HepG2 (cell line): ENCODE data around the gene TRMT112. TPM values are rescaled to one million over a fixed set of nuclear protein-coding genes. Genes with fewer than 3 reads are reported as not detected.

Source experiments
- AKAP8 ChIP-seq: sonication (generic); formaldehyde crosslinking; IDR thresholded peaks from 2 replicates; pipeline ENCODE4 v1.5.1; 2020; ENCODE audit warnings: mild to moderate bottlenecking, missing genetic modification reagents
- ARNTL ChIP-seq: sonication (generic); formaldehyde crosslinking; IDR thresholded peaks from 2 replicates; pipeline ENCODE4 v1.4.0; 2020; ENCODE audit warnings: mild to moderate bottlenecking, missing genetic modification reagents
- BCL6 ChIP-seq: IDR thresholded peaks from 2 replicates; pipeline ENCODE4 v1.6.1; 2016; ENCODE audit warnings: missing genetic modification reagents, missing compliant biosample characterization
- ELF3 ChIP-seq: IDR thresholded peaks from 2 replicates; pipeline ENCODE4 v1.6.1; 2016; ENCODE audit warnings: missing genetic modification reagents, missing compliant biosample characterization
- ETV5 ChIP-seq: IDR thresholded peaks from 2 replicates; pipeline ENCODE4 v1.6.1; 2018; ENCODE audit warnings: missing biosample characterization, missing genetic modification reagents, inconsistent platforms, borderline replicate concordance
- KLF15 ChIP-seq: sonication (generic); formaldehyde crosslinking; IDR thresholded peaks from 2 replicates; pipeline ENCODE4 v1.8.1; 2023; ENCODE audit warnings: borderline replicate concordance, mild to moderate bottlenecking, inconsistent platforms, missing genetic modification reagents, mixed read lengths
- MTF2 ChIP-seq: sonication (generic); formaldehyde crosslinking; IDR thresholded peaks from 2 replicates; pipeline ENCODE4 v1.5.0; 2020; ENCODE audit warnings: missing genetic modification reagents, borderline replicate concordance
- MXI1 ChIP-seq: IDR thresholded peaks from 3 replicates; pipeline ENCODE4 v1.6.1; 2012; ENCODE audit warnings: low read depth, low read length, inconsistent platforms, borderline replicate concordance
- NFE2L1 ChIP-seq: sonication (generic); formaldehyde crosslinking; IDR thresholded peaks from 2 replicates; pipeline ENCODE4 v1.4.0; 2020; ENCODE audit warnings: missing genetic modification reagents, mild to moderate bottlenecking, borderline replicate concordance
- NFKBIZ ChIP-seq: IDR thresholded peaks from 2 replicates; pipeline ENCODE4 v1.6.1; 2018; ENCODE audit warnings: missing genetic modification reagents, missing compliant biosample characterization
- PCBP1 ChIP-seq: fragments of 200-400 bp; formaldehyde crosslinking; IDR thresholded peaks from 2 replicates; pipeline ENCODE4 v1.6.1; 2017; ENCODE audit warnings: mild to moderate bottlenecking, low read depth, low read length, borderline replicate concordance
- U2AF1 ChIP-seq: fragments of 200-400 bp; formaldehyde crosslinking; optimal IDR thresholded peaks from 2 replicates; pipeline ENCODE3; 2017; ENCODE audit warnings: mild to moderate bottlenecking, low read depth, low read length
- ZEB1 ChIP-seq: IDR thresholded peaks from 2 replicates; pipeline ENCODE4 v1.6.1; 2012; ENCODE audit warnings: mild to moderate bottlenecking, low read depth, inconsistent platforms; ENCODE audit not compliant: insufficient replicate concordance
- ZFP1 ChIP-seq: IDR thresholded peaks from 2 replicates; pipeline ENCODE4 v1.6.1; 2016
- ZNF17 ChIP-seq: sonication (generic); formaldehyde crosslinking; IDR thresholded peaks from 2 replicates; pipeline ENCODE4 v1.5.0; 2020; ENCODE audit warnings: mild to moderate bottlenecking, missing genetic modification reagents
- ZNF230 ChIP-seq: sonication (generic); formaldehyde crosslinking; IDR thresholded peaks from 2 replicates; pipeline ENCODE4 v1.4.0; 2020; ENCODE audit warnings: mild to moderate bottlenecking, missing genetic modification reagents
- ZNF235 ChIP-seq: sonication (generic); formaldehyde crosslinking; IDR thresholded peaks from 2 replicates; pipeline ENCODE4 v1.8.1; 2023; ENCODE audit warnings: mild to moderate bottlenecking, missing genetic modification reagents, borderline replicate concordance
- ZNF570 ChIP-seq: sonication (generic); formaldehyde crosslinking; IDR thresholded peaks from 2 replicates; pipeline ENCODE4 v1.4.0; 2020; ENCODE audit warnings: mild to moderate bottlenecking, missing genetic modification reagents, borderline replicate concordance
- ZNF674 ChIP-seq: sonication (generic); formaldehyde crosslinking; IDR thresholded peaks from 2 replicates; pipeline ENCODE4 v1.5.0; 2020; ENCODE audit warnings: low read depth, mild to moderate bottlenecking, missing genetic modification reagents
- ZNF879 ChIP-seq: sonication (generic); formaldehyde crosslinking; IDR thresholded peaks from 2 replicates; pipeline ENCODE4 v1.8.1; 2023; ENCODE audit warnings: missing genetic modification reagents
- polyA plus RNA-seq, 8 experiments: library from polyadenylated mRNA; depleted of rRNA in 3 of 8; stranded (reverse) in 7 of 8; unstranded in 1 of 8; fragments of >200 nt; fragmentation: Illumina TruSeq in 4 of 8; extraction: Trizol in 4 of 8; gene quantifications; 2 replicates each; pipeline versions ENCODE4 v1.2.1 to v1.2.3, GENCODE V29; 2011 to 2016; ENCODE audit warnings: low read depth in 4 of 8, missing spikeins in 1 of 8, mixed read lengths in 1 of 8; ENCODE audit not compliant: insufficient read depth in 1 of 8
- total RNA-seq, 5 experiments: library from RNA; depleted of rRNA; stranded (reverse); fragments of >200 nt; fragmentation: Illumina TruSeq; extraction: Trizol; gene quantifications; 2 replicates each; pipeline ENCODE4 v1.2.3, GENCODE V29; 2016; ENCODE audit warnings: low read depth in 1 of 5
- TF ChIP-seq, protein P1 (sequence below): sonication (generic); formaldehyde crosslinking; IDR thresholded peaks from 2 replicates; pipeline ENCODE4 v1.4.0; 2020; ENCODE audit warnings: missing genetic modification reagents
- TF ChIP-seq, protein P2 (sequence below): sonication (generic); formaldehyde crosslinking; IDR thresholded peaks from 2 replicates; pipeline ENCODE4 v1.5.0; 2020; ENCODE audit warnings: missing genetic modification reagents, mild to moderate bottlenecking, borderline replicate concordance
- TF ChIP-seq, protein P3 (sequence below): sonication (generic); formaldehyde crosslinking; IDR thresholded peaks from 2 replicates; pipeline ENCODE4 v1.4.0; 2020; ENCODE audit warnings: missing genetic modification reagents
- TF ChIP-seq, protein P4 (sequence below): sonication (generic); formaldehyde crosslinking; IDR thresholded peaks from 2 replicates; pipeline ENCODE4 v1.4.0; 2020; ENCODE audit warnings: missing genetic modification reagents
- TF ChIP-seq, protein P5 (sequence below): sonication (generic); formaldehyde crosslinking; IDR thresholded peaks from 2 replicates; pipeline ENCODE4 v1.4.0; 2020; ENCODE audit warnings: missing genetic modification reagents

The TRMT112 gene
- total and polyA plus RNA-seq, 2 of the 13 experiments (the other 11 are each of a cell fraction or from before 2014, with no cell fraction given): 186 to 409 TPM

DNA sequence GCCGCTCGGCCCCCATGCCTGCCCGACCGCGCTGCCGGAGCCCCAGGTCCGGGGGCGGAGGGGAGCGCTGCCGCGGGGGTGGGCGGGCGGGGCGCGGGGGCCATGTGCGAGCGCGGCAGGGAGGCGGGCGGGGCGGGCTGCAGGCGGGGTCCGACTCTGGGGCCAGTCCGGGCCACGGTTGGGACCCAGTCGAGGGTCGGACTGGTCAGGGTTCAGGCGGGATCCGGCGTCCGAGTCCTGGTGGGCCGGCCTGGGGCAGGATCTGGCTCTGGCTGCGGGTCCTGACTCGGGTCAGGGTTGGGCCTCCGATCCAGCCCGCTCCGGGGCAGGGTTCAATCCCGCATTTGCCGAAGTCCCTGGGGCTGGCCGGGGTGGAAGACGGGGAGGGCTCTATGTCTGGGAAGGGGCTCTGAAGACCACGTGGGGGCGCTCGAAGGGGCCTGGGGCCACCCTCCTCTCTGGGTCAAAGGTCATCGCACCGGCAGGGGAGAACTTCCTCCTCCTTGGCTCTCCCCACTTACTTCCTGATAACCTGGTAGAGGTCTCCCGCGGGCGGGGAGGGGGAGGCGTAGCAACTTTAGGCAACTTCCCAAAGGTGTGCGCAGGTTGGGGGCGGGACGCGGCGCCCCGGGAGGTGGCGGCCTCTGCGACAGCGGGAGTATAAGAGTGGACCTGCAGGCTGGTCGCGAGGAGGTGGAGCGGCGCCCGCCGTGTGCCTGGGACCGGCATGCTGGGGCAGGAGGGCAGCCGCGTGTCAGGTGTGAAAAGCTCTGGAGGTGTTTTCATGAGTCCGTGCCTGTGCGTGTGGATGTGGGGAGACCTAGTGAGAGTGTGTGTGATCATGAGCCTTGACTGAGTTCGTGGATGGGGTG lies 11.4 kb downstream of the TRMT112 start (continued):
- no peak for TF ChIP-seq ARNTL (CRISPR knock-in tag)
- peak; percentile 40; the same call in 1 of the 3 replicates for TF ChIP-seq MXI1
- no peak for TF ChIP-seq ZNF17
- peak; percentile 50; the same call in 1 of the 2 replicates for TF ChIP-seq ETV5 (CRISPR knock-in tag)
- TF ChIP-seq ZNF674 (CRISPR knock-in tag): no peak
- TF ChIP-seq PCBP1: no peak
- TF ChIP-seq, protein P1, sequence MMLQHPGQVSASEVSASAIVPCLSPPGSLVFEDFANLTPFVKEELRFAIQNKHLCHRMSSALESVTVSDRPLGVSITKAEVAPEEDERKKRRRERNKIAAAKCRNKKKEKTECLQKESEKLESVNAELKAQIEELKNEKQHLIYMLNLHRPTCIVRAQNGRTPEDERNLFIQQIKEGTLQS (CRISPR knock-in tag): no peak
- TF ChIP-seq ZFP1: no peak
- no peak for TF ChIP-seq ZNF235 (CRISPR knock-in tag)
- TF ChIP-seq KLF15: no peak
- TF ChIP-seq ZEB1: peak; percentile 71
- no peak; the same call in 1 of the 2 replicates for TF ChIP-seq ZNF879
- no peak for TF ChIP-seq MTF2 (CRISPR knock-in tag)
- peak; percentile 61; the same call in 1 of the 2 replicates for TF ChIP-seq AKAP8 (CRISPR knock-in tag)
- TF ChIP-seq, protein P2, sequence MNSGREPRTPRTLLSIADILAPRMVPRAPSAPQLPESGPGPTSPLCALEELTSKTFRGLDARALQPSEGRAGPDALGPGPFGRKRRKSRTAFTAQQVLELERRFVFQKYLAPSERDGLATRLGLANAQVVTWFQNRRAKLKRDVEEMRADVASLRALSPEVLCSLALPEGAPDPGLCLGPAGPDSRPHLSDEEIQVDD (CRISPR knock-in tag): no peak
- TF ChIP-seq U2AF1: no peak
- no peak for TF ChIP-seq BCL6 (CRISPR knock-in tag)
- no peak for TF ChIP-seq NFE2L1 (CRISPR knock-in tag)
- no peak for TF ChIP-seq ZNF230 (CRISPR knock-in tag)
- TF ChIP-seq, protein P3, sequence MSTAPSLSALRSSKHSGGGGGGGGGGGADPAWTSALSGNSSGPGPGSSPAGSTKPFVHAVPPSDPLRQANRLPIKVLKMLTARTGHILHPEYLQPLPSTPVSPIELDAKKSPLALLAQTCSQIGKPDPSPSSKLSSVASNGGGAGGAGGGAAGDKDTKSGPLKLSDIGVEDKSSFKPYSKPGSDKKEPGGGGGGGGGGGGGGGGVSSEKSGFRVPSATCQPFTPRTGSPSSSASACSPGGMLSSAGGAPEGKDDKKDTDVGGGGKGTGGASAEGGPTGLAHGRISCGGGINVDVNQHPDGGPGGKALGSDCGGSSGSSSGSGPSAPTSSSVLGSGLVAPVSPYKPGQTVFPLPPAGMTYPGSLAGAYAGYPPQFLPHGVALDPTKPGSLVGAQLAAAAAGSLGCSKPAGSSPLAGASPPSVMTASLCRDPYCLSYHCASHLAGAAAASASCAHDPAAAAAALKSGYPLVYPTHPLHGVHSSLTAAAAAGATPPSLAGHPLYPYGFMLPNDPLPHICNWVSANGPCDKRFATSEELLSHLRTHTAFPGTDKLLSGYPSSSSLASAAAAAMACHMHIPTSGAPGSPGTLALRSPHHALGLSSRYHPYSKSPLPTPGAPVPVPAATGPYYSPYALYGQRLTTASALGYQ (CRISPR knock-in tag): no peak
- no peak for TF ChIP-seq NFKBIZ (CRISPR knock-in tag)
- TF ChIP-seq ELF3: peak; percentile 95
- TF ChIP-seq, protein P4, sequence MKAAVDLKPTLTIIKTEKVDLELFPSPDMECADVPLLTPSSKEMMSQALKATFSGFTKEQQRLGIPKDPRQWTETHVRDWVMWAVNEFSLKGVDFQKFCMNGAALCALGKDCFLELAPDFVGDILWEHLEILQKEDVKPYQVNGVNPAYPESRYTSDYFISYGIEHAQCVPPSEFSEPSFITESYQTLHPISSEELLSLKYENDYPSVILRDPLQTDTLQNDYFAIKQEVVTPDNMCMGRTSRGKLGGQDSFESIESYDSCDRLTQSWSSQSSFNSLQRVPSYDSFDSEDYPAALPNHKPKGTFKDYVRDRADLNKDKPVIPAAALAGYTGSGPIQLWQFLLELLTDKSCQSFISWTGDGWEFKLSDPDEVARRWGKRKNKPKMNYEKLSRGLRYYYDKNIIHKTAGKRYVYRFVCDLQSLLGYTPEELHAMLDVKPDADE (CRISPR knock-in tag): no peak
- TF ChIP-seq, protein P5, sequence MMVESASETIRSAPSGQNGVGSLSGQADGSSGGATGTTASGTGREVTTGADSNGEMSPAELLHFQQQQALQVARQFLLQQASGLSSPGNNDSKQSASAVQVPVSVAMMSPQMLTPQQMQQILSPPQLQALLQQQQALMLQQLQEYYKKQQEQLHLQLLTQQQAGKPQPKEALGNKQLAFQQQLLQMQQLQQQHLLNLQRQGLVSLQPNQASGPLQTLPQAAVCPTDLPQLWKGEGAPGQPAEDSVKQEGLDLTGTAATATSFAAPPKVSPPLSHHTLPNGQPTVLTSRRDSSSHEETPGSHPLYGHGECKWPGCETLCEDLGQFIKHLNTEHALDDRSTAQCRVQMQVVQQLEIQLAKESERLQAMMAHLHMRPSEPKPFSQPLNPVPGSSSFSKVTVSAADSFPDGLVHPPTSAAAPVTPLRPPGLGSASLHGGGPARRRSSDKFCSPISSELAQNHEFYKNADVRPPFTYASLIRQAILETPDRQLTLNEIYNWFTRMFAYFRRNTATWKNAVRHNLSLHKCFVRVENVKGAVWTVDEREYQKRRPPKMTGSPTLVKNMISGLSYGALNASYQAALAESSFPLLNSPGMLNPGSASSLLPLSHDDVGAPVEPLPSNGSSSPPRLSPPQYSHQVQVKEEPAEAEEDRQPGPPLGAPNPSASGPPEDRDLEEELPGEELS (CRISPR knock-in tag): peak; percentile 8; the same call in 1 of the 2 replicates
- TF ChIP-seq ZNF570 (CRISPR knock-in tag): no peak
